HL-60/S4 (cell line): ENCODE results near the gene KIAA1549.
"Not testable (repeated sequence)": the region's sequence is repeated elsewhere in the genome, so short reads cannot be mapped to it uniquely, and the experiment has no call there.

Experiments
- in situ Hi-C: fragments of 300-500 bp; cut with MboI; formaldehyde crosslinking; loops from 2 replicates; pipeline ENCODE4 v1.14.3; 2022; ENCODE audit warnings: low sequenced_read_pairs

The KIAA1549 gene

DNA sequence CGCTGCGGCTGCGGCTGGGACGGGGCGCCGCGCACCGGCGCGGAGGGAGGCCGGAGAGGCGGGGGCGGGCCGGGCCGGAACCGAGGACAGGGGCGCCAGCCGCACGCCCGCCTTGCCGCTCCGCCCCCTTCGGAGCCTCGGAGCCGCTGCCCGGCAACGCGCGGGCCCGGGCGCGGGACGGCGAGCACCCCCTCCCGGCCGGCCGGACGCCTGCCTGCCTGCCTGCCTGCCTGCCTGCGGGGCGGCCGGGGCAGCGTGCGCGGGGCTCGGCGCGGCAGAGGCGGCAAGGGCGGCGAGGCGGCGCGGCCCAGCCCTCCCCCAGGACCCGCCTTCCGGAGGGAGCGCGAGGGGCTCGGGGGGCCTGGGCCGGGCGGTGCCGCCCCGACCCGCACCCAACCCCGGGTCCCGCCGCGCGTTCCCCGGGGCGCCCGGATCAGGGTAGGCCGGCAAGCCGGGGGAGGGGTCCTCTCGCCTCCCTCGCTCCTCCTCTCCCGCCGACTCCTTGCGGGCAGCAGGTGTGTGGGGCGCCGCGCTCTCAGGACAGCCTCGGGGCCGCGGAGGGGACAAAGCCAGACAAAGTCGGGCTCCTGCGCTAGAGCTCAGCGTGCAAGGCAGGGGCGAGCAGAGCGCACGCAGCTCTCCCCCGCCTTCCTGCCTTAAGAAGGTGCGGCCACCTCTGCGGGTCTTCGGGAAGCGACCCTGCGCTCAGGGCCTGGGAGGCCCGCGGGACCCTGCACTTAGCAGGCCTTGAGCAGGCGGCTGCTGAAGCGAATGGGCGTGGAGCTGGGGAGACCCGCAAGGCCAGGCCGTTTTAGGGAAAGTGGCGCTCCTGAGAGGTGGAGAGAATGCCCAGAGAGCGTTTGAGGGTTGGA, at the start of gene KIAA1549:
KIAA1549 (minus strand) TSS at position 58 of the 872 bp plus-strand sequence. CDS start 120 bp downstream, outside the sequence.
- in situ Hi-C loops, result no loop called here

DNA sequence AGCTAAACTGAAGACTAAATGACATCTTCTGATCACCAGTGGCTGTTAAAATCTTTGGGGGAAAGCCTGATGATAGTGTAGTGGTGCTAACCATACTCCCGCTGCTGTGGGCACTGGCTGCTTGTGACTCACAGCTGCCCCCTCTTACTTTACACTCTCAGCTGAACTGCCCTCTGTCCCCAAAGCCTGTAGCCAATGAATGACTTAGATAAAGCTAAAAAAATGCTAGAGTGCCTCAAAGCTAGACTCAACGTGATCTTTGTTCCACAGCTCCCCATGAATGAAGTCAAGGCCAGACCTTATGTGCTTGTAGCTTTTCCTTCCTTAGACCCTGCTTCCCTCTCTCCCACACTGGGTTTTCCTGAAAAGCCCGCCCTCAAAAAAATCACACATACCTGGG, 48.2 kb upstream of the KIAA1549 start:
- in situ Hi-C loops, result no loop called here

DNA sequence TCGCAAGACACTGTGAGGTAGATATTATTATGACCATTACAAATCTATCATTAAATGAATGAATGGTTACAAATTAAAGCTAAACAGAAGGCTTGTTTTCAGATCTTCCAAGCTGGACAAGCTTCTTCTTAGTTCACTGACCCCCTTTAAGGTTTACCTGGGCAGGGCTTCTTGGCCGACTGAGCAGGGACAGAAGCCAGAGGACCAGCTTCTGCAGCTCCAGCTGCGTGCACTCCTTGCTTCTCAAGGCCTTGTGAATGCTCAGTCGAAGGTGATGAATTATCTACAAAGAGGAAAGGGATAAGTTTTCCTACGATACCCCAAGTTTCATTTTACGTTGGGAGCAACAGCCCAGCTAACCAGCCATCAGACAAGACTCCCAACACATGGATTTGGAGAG, 45.4 kb upstream of the KIAA1549 start:
- in situ Hi-C loops, result no loop called here

DNA sequence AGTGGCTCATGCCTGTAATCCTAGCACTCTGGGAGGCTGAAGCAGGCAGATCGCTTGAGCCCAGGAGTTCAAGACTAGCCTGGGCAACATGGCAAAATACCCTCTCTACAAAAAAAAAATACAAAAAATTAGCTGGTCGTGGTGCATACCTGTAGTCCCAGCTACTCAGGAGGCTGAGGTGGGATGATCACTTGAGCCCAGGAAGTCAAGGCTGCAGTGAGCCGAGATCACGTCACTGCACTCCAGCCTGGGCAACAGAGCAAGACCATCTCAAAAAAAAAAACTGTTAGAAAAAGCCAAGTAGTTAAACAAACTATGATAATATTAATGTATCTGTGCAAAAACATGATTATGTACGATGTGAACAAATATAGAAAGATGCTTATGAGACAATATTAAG, 44.7 kb upstream of the KIAA1549 start:
- in situ Hi-C loops, result not testable (repeated sequence)

DNA sequence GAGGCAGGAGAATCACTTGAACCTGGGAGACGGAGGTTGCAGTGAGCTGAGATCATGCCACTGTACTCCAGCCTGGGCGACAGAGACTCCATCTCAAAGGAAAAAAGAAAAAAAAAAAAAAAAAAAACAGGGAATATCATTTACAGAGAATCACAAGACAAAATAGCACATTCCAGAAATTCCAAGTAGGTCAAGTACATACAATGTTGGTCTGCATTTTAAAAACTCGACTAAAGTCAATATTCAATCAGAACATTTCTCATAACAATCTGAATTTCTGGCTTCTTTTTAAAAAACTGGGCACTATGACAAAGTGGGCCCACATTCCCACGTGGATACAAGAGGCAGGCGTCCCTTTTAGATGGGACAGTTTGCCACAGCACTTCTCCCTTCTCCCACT, 41.9 kb upstream of the KIAA1549 start:
- in situ Hi-C loops, result no loop called here

DNA sequence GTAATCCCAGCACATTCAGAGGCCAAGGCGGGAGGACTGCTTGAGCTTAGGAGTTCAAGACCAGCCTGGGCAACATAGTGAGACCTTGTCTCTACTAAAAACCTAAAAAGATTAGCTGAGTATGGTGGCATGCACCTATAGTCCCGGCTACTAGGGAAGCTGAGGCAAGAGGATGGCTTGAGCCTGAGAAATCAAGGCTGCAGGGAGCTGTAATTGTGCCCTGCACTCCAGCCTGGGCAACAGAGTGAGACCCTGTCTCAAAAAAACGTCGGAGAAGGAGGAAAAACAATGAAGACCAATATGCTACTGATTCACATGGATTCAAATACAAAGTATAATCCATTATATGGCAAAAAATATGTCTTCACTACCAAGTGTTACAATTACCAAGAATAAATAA, 41.1 kb upstream of the KIAA1549 start:
- in situ Hi-C loops, result no loop called here

DNA sequence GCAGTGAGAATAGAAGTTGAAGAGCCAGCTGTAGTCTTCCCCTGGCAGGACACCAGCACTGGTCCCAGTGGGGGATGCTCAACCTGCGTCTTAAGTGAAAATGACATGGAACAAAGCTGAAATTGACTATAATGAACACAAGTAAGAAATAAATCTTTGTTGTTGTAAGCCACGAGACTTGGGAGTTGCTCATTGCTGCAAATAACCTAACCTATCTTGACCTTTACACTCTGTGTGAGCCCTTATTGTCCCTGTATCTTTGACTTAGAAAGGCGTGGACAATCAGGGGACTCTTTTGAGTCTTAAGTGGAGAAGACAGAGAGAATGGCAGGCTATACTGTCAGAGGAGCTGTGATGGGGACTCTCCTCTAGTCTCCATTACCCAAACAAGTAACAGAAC, 37.7 kb upstream of the KIAA1549 start:
- in situ Hi-C loops, result no loop called here

DNA sequence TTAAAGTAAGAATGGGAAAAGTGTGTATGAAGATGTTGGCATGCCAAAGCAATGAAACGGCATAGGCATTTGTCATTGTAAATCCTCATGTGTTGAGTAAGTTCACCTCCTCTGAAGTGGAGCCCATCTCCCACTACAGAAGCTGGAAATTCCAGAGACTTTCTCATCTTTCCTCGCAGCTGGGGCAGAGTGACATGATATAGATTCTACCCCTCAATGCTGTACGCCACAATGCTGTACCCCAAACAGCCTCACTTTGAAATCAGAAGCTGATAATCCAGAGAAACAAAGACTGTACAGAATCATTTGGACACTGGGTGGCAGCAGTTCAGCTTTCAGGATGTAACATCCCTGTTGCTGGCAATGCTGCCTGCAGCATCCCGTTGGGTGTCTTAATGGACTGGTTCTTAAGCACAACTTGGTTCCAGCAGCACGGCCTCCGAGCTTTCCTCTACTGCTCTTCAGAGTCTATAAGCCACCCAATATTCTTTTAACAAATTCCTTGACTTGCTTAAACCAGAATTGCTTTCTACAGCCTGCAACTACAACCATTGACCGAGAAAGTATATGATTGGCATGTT, 35.8 kb upstream of the KIAA1549 start:
- in situ Hi-C loops, result no loop called here

DNA sequence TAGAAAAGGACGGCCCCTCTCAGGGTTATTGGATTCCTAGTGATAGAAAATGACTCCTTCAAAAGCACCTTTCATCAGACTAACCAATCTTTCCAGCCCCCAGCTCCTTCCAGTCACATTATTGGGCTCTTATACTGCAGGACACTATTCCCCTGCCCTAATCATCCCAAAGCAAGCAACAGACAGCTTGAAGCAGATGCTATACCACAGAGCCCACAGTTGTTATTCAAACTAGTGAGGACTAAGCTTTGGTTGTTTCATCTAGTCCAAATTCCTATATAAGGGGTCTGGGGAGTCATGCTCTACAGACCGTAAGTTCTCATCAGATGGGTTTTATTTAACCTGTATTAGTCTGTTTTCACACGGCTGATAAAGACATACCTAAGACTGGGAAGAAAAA, 30.2 kb upstream of the KIAA1549 start:
- in situ Hi-C loops, result no loop called here

DNA sequence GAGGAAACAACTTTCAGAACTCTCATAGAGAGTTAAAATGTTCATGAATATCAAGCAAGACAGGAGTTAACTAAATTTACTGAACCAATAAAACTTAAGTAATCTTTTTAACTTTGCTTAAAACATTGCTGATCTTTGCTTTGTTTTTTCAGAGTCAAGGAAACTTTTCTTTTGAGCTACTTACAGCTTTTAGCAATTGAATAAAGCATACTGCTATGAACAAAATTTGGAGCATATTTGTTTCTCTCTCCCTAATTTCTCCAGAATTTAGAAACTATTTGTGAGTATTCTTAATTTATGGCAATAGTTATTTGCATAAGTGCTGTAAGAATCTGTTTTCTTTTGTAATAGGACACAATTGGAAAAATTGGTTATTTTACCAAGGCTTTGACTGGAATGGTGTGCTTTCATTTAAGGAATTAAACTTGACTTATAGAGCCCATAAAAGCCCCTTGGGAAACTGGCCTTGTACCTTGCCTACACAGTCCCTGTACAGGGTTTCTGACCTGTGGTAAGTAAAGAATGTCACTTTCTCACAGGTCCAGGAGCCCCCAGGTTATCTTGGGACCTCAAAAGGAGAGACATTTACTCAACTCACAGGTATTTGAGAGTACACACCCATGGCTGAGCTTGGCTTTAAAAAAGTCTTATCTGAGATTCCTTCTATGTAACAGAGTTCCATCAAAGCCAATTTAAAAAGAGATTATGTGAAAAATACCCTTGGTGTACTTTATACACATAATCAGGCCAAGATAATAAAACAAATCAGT, 23.3 kb upstream of the KIAA1549 start:
- in situ Hi-C loops, result no loop called here

DNA sequence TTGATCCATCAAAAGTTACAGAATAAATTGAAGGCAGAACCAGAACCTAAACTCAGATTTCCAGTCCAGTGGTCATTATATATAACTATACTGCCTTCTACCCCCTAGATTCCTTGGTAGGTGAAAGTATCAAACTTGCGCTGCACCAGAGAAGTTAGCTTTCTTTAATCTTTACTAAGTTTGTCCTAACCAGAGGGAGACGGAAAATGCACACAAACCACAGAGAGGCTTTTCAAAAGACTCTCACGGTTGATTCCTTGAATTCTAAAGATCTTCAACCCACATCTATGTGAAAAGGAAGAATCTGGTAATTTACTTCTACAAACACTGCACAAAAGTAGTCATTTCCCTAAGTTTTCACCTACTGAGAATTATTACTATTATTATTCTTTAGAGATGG, 18.2 kb upstream of the KIAA1549 start:
- in situ Hi-C loops, result no loop called here

DNA sequence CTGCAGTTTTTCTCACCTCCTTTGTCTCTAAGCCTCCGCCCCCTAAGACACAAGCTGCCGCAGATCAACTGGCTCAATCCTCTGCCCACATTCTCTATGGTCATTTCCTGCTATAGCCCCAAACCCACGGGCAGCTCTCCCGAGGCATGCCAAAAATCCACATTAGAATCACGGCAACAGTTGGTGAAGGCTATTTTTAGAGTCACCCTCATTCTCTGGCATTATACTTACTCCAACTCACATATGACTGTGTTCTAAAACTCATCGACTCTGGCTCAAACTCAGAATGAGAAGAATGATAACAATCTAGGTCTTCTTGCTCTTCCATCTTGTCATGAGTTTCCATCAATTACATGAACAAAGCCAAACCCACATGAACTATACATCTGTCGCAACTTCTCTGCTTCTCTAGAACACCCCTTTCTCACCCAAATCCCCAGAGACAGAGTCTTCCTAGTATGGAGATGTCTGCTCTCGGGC, 10.9 kb upstream of the KIAA1549 start:
- in situ Hi-C loops, result no loop called here

DNA sequence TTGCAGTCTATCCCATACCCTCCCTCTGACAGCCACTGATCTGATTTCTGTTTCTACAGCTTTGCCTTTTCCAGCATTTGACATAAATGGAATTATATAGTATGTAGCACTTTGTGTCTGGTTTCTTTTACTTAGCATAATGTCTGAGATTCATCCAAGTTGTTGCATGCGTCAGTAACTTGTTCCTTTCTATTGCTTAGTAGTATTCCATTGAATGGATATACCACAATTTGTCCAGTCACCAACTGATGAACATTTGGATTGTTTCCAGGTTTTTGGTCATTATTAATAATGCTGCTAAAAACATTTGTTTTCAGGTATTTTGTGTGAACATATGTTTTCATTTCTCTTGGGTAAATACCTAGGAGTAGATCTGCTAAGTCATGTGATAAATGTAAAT, 6.5 kb upstream of the KIAA1549 start:
- in situ Hi-C loops, result no loop called here

DNA sequence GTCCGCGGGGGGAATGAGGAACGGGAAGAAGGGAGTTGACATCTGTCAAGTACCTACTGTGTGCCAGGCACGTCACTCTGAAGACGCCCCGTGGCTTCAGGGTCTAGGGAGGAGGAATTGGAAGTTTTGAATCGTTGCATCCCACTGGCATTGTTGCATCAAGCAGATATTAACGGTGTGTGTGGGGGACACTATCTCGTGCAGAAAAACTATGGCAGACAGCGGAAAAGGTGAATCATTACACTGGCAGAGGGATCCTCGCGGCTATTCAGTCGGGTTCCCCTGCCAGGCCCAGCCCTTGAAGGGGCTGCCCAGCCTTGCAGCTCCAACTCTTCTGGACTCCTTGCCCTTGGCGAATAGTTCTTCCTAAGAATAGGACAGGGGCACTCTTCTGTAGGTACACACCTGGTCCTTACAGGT, 1.0 kb upstream of the KIAA1549 start:
- in situ Hi-C loops, result no loop called here

DNA sequence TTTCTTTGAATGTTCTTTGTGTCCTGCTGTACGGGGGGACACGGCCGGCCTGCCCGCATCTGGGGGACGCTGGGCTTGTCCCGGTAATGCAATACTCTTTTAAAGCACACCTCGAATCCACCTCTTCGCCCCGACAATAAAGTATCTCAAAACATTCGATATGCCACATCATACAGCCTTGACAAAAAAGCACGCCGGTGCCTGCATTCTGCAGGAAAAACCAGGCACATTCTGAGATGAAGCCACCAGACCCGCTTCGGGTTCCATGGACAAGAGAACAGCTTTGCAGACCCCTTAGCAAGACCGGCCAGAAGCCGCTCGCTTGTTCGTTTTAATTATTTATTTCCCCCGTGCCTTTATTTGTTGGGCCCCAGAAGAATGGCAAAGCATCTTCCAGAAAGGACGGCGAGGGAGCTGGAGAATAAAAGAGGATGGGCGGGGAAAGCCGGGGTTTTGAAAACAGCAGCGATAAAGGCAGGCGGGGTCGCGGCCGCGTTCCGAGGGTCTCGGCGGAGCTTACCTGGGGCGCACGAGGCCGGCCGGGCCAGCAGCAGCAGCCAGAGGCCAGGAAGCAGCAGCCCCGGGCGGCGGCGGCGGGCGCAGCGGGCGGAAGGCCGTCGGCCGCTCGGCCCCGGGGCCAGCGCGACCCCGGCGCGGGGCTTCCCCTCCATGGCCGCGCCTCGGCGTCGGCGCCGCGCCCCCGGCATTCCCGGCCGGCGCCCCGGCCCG, 462 bp downstream of the KIAA1549 start:
- in situ Hi-C loops, result no loop called here

DNA sequence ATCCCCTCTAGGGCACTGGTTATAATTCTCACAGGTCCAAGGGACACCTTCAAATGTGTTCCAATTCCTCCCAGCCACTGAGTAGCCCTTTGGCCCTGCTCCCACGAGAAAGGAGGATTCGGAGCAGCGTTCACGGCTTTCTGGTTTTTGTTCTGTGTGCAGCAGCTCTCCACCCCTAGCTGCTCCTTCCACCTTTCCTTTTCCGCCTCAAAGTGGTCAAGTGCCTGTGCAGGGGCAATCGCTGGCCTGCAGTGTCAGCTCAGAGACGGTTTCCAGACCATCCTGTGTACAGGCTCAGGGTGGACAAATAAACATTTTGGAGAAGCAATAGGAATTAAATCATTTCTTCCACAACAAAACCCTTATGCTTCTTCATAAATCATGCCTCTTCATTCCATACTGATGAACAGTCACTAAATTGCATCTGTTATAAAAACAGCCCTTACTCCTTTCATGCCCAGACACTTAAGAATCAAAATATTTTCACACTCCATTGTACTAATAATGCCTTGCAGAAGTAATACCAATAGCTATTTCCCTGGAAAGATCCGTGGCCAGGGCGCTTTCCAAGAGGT, 1.1 kb downstream of the KIAA1549 start:
- in situ Hi-C loops, result no loop called here

DNA sequence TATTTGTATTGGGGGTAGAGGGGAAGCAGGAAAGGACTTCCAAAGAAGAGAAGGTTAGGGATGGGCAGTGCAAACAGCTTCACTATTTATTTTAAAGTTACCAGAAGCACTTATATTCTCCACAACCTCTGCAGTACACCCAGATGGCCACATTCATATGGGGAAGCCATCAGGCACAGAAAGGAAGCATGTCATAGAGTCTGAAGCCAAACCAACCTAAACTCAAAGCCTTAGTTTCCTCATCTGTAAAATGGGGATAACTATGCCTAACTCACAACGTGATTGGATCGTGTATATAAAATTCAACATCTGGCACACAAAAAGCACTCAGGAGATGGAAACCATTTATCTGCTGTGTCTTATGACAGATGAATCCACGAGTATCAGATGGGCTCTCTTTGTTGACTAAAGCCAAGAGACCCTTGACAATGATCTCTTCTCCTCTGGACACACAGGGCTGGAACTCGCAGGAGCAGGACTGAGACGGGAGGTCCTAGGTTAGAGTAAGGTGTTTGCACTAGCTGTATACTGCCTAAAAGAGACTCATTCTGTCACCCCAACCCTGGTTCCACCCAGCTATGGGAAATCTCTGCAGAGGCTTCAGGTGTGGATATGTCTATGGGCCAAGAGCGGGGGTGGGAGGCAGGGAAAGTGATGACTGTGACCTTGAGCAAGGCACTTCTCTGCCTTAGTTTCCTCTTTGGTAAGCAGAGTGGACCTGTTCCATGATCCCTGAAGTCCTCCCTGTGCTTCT, 1.8 kb downstream of the KIAA1549 start:
- in situ Hi-C loops, result no loop called here

DNA sequence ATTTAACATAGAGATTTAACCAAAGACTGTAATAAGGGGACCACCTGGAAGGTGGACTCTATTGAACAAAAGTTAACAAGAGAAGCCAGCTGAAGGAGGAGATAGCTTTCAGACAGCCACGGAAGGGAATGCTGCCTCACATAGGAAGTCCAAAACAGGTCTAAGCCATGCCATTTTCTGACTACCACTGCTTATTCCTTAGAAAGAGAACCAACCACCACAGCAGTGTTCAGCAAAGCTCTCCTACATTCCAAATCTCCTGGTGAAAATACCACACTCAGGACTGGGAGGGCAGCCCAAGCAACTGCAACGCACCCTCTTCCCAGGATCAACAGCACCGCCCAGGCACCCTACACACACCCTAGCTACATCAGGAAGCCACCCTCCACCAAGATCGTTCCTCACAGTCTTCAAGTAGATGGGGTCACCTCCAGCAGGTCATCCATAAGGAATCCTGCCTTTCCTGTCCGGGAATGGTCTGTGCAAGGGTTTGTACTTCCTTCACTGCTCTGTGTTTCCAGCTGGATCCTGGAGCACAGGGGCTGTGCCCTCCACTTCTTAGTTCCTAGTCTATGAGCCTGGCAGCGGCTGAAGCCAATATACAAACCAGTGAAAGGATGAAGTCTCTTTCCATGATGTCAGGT, 2.5 kb downstream of the KIAA1549 start:
- in situ Hi-C loops, result no loop called here

DNA sequence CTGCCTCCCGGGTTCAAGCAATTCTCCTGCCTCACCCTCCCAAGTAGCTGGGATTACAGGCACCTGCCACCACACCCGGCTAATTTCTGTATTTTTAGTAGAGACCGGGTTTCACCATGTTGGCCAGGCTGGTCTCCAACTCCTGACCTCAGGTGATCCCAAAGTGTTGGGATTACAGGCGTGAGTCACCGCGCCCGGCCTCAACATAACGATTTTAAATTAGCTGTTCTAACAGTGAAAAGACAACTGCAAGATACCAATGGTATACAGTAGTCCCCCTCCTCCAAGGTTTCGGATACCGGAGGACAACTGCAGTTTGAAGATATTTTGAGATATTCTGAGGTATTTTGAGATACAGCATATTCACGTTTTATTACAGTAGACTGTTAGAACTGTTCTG, 5.0 kb downstream of the KIAA1549 start:
- in situ Hi-C loops, result not testable (repeated sequence)
